ENCODE results near the gene MMP8. TPM values are rescaled to one million over a fixed set of nuclear protein-coding genes. Genes with fewer than 3 reads are reported as not detected.

The MMP8 gene, protein sequence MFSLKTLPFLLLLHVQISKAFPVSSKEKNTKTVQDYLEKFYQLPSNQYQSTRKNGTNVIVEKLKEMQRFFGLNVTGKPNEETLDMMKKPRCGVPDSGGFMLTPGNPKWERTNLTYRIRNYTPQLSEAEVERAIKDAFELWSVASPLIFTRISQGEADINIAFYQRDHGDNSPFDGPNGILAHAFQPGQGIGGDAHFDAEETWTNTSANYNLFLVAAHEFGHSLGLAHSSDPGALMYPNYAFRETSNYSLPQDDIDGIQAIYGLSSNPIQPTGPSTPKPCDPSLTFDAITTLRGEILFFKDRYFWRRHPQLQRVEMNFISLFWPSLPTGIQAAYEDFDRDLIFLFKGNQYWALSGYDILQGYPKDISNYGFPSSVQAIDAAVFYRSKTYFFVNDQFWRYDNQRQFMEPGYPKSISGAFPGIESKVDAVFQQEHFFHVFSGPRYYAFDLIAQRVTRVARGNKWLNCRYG
- 0.72 and 1.2 TPM in 2 replicates for total RNA-seq (2014; rRNA removed; shearing (Covaris generic))

DNA sequence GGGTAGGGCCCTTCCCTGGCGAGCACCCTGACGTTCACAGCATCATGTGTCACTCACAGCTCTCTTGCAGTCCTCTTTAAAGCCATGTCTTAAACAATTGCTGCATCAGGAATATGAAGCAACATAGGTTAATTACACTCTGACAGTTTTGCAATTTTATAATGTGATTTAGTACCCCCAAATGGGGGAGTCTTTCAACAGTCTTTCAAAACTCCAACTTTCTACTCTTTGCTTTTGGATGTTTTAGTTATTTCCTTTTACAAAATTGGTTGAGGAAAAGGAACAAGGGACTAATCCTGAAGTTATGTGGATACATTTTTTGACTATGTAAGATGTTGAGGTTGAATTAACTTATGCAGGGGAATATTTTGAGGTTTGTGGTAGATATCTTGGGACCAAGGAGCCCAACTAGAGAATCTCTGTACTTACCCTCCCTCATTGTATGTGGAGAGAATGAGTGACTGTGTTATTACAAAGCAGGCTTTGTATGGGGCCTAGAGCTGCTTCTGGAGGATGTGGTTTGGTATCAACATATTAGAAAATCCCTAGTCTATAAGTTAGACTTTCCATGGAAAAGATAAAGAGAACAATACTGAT, at the start of gene MMP8:
TSS of gene MMP8 (minus strand) at position 51 of the 597 bp plus-strand sequence. CDS start 99 bp downstream, outside the sequence.

DNA sequence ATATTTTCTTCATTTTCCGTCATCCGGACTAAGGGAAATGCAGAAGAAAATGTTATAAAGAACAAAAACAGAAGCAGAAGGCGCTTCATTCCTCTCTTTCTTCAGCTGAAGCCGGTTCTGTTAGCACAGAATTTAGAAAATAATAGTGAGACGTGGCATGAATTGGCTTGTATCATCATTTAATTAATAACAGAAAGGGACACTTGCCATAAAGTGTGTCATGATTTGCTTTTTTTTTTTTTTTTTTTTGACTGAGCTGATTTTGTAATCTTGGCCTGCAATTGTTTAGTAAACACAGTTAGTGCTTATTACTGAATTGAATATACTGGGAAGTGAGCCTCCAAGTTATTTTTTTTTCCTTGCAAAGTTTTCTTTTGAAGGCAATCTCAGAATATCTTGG, 19.1 kb downstream of the MMP8 start, which contains the start of gene MMP27:
TSS of gene MMP27 (minus strand) at position 144 of the 400 bp plus-strand sequence. CDS start at position 89, 55 bp downstream.

Other genes with a start within 250 kb of the MMP8 start
- gene MMP7, start 194.2 kb downstream of the MMP8 start, total RNA-seq (2014; rRNA removed; shearing (Covaris generic)), result not detected in 2 replicates
- not detected in 2 replicates for gene MMP20, start 99.6 kb downstream of the MMP8 start, total RNA-seq (2014; rRNA removed; shearing (Covaris generic))
- not detected in 2 replicates for gene MMP27, start 19.2 kb downstream of the MMP8 start, total RNA-seq (2014; rRNA removed; shearing (Covaris generic))
- gene MMP10, start 55.7 kb upstream of the MMP8 start, total RNA-seq (2014; rRNA removed; shearing (Covaris generic)), result 0.19 and 0.72 TPM in 2 replicates
- gene MMP1, start 73.2 kb upstream of the MMP8 start, total RNA-seq (2014; rRNA removed; shearing (Covaris generic)), result 5.6 and 6.2 TPM in 2 replicates
- 0.40 TPM in 1 of 2 replicates, not detected in the other for gene MMP3, start 118.7 kb upstream of the MMP8 start, total RNA-seq (2014; rRNA removed; shearing (Covaris generic))
- gene MMP12, start 150.0 kb upstream of the MMP8 start, total RNA-seq (2014; rRNA removed; shearing (Covaris generic)), result 0.11 TPM in 1 of 2 replicates, not detected in the other
- gene MMP13, start 230.8 kb upstream of the MMP8 start, total RNA-seq (2014; rRNA removed; shearing (Covaris generic)), result 0.24 and 0.26 TPM in 2 replicates

Data from A375 (cell line).